Thymus (tissue), 11 donors: Measurements from ENCODE around the gene RSAD2. TPM values are rescaled to one million over a fixed set of nuclear protein-coding genes. Genes with fewer than 3 reads are reported as not detected.
A peak's percentile ranks its signal among the peaks of the same experiment; 100 is the strongest.

ENCODE experiments used
- DNase-seq, 9 donors: peaks; one replicate each; pipeline ENCODE4 v3.0.0-alpha.2; 2013; ENCODE audit warnings: low spot score in 9 of 9, low read depth in 6 of 9, missing footprints in 1 of 9
- H3K27ac ChIP-seq, 2 donors: one replicate each; pipeline ENCODE4 v1.5.1; 2013; ENCODE audit warnings: control low read depth in 1 of 2, low read depth in 1 of 2, low read length in 1 of 2, mild to moderate bottlenecking in 1 of 2, moderate library complexity in 1 of 2
- H3K27me3 ChIP-seq, 2 donors: one replicate each; pipeline ENCODE4 v1.5.1; 2013; ENCODE audit warnings: low read length in 1 of 2; ENCODE audit not compliant: control insufficient read depth in 2 of 2, insufficient read depth in 1 of 2
- H3K36me3 ChIP-seq, 2 donors: one replicate each; pipeline ENCODE4 v1.5.1; 2013; ENCODE audit warnings: low read length in 1 of 2, mild to moderate bottlenecking in 1 of 2, moderate library complexity in 1 of 2; ENCODE audit not compliant: control insufficient read depth in 2 of 2, insufficient read depth in 2 of 2
- H3K4me1 ChIP-seq, 2 donors: one replicate each; pipeline ENCODE4 v1.5.1; 2013; ENCODE audit warnings: low read length in 2 of 2; ENCODE audit not compliant: control insufficient read depth in 2 of 2, insufficient read depth in 2 of 2
- H3K4me3 ChIP-seq, 2 donors: one replicate each; pipeline ENCODE4 v1.5.1; 2013; ENCODE audit warnings: low read length in 2 of 2, control low read depth in 1 of 2, mild to moderate bottlenecking in 1 of 2
- H3K9me3 ChIP-seq, 2 donors: one replicate each; pipeline ENCODE4 v1.5.1; 2013; ENCODE audit warnings: low read length in 1 of 2, mild to moderate bottlenecking in 1 of 2; ENCODE audit not compliant: control insufficient read depth in 2 of 2, insufficient read depth in 1 of 2
- WGBS: extraction: QIAGEN DNeasy Blood & Tissue Kit; methylation state at CpG from one replicate; pipeline ENCODE4 v1.1.7; 2013; 5-methylcytosine and 5-hydroxymethylcytosine counted together
- polyA plus RNA-seq: library from polyadenylated mRNA; stranded (reverse); fragments of 200-250 nt; gene quantifications from one replicate; pipeline ENCODE4 v1.2.3, GENCODE V29; 2013
- total RNA-seq: library from RNA; stranded (reverse); fragments of 120-200 nt; gene quantifications from one replicate; pipeline ENCODE4 v1.2.4, GENCODE V29; 2013
- donor health status: healthy.

Gene RSAD2
- total and polyA plus RNA-seq, 2 donors = 8.2 to 26.3 TPM

- 96% methylated on average over 2 of the region's 2 CpGs for WGBS
- H3K9me3 ChIP-seq = peaks cover 13 to 19% of the 10 kb centered on the region in 2 donors
- peaks cover 0 to 8% of the 10 kb centered on the region in 2 donors for H3K36me3 ChIP-seq
- DNase-seq = no peak
- H3K27ac ChIP-seq = no peak overlapping the region
- no peaks in the 10 kb centered on the region for H3K4me1 ChIP-seq
- no peak overlapping the region for H3K4me3 ChIP-seq
- H3K27me3 ChIP-seq = no peaks in the 10 kb centered on the region
Measured at GRCh38 chr2:6841537-6842287, 35.9 kb upstream of the RSAD2 start.

GRCh38 chr2:6845312-6845711, 32.3 kb upstream of the RSAD2 start:
- Histone ChIP-seq H3K4me3 (no peak overlapping the region), H3K27me3 (no peaks in the 10 kb centered on the region), H3K9me3 (peaks cover 13 to 33% of the 10 kb centered on the region in 2 donors), H3K4me1 (no peaks in the 10 kb centered on the region), H3K27ac (no peak overlapping the region), H3K36me3 (peaks cover 7 to 31% of the 10 kb centered on the region in 2 donors)
- peak in 1 of 9 donors; percentile 44 for DNase-seq
- WGBS = 98% methylated on average over 3 of the region's 3 CpGs

DNA sequence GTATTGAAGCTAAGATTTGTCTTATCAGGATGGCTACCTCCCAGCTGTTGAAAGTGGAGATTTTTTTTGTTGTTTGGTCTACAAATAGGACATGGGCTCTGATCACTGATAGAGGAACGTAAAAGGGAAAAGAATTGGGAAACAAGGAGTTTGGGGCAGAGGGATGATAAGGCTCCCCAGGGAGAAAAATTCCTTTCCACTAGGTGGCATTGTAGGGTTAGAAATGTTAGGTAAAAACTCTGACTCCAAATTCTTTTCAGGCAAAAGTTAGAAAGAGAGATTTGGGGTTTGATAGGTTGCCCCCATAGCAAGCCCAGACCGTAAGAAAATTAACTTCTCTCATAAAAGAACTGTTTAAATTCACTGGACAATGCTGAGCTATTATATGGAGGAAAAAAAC, 31.7 kb upstream of the RSAD2 start:
- Histone ChIP-seq H3K27ac (no peak overlapping the region), H3K36me3 (peaks cover 7 to 37% of the 10 kb centered on the region in 2 donors), H3K4me1 (no peaks in the 10 kb centered on the region), H3K27me3 (no peaks in the 10 kb centered on the region), H3K9me3 (peaks cover 13 to 33% of the 10 kb centered on the region in 2 donors), H3K4me3 (no peak overlapping the region)
- WGBS = 100% methylated on average over 2 of the region's 2 CpGs
- no peak for DNase-seq

- Histone ChIP-seq H3K4me1 (no peaks in the 10 kb centered on the region), H3K27me3 (no peaks in the 10 kb centered on the region), H3K36me3 (peaks cover 13 to 44% of the 10 kb centered on the region in 2 donors), H3K27ac (no peak overlapping the region), H3K9me3 (peaks cover 12 to 33% of the 10 kb centered on the region in 2 donors), H3K4me3 (no peak overlapping the region)
- DNase-seq = no peak
- 94% methylated on average over 1 of the region's 1 CpG for WGBS
Measured at GRCh38 chr2:6846540-6846939, 31.0 kb upstream of the RSAD2 start.

GRCh38 chr2:6846967-6847681, 30.5 kb upstream of the RSAD2 start:
- Histone ChIP-seq H3K4me3 (no peak overlapping the region), H3K27me3 (no peaks in the 10 kb centered on the region), H3K27ac (no peak overlapping the region), H3K36me3 (peaks cover 13 to 48% of the 10 kb centered on the region in 2 donors), H3K9me3 (peaks cover 12 to 33% of the 10 kb centered on the region in 2 donors), H3K4me1 (peaks cover 0 to 4% of the 10 kb centered on the region in 2 donors)
- DNase-seq = no peak
- 97% methylated on average over 6 of the region's 6 CpGs for WGBS

- Histone ChIP-seq H3K9me3 (peaks cover 0 to 10% of the 10 kb centered on the region in 2 donors), H3K4me3 (no peak overlapping the region), H3K27ac (no peak overlapping the region), H3K27me3 (no peaks in the 10 kb centered on the region), H3K36me3 (peaks cover 13 to 51% of the 10 kb centered on the region in 2 donors), H3K4me1 (peaks cover 0 to 15% of the 10 kb centered on the region in 2 donors)
- 21% methylated on average over 2 of the region's 2 CpGs for WGBS
- DNase-seq = peak in 2 of 9 donors; percentile 44 to 51
Measured at GRCh38 chr2:6852195-6852594, 25.4 kb upstream of the RSAD2 start.

- H3K27ac ChIP-seq = no peak overlapping the region
- DNase-seq = no peak
- no peak overlapping the region for H3K4me3 ChIP-seq
- WGBS = 98% methylated on average over 2 of the region's 2 CpGs
- H3K27me3 ChIP-seq = no peaks in the 10 kb centered on the region
- H3K4me1 ChIP-seq = peaks cover 0 to 15% of the 10 kb centered on the region in 2 donors
- H3K36me3 ChIP-seq = peaks cover 10 to 53% of the 10 kb centered on the region in 2 donors
- peaks cover 0 to 4% of the 10 kb centered on the region in 2 donors for H3K9me3 ChIP-seq
Measured at GRCh38 chr2:6854416-6854815, 23.2 kb upstream of the RSAD2 start.

DNA sequence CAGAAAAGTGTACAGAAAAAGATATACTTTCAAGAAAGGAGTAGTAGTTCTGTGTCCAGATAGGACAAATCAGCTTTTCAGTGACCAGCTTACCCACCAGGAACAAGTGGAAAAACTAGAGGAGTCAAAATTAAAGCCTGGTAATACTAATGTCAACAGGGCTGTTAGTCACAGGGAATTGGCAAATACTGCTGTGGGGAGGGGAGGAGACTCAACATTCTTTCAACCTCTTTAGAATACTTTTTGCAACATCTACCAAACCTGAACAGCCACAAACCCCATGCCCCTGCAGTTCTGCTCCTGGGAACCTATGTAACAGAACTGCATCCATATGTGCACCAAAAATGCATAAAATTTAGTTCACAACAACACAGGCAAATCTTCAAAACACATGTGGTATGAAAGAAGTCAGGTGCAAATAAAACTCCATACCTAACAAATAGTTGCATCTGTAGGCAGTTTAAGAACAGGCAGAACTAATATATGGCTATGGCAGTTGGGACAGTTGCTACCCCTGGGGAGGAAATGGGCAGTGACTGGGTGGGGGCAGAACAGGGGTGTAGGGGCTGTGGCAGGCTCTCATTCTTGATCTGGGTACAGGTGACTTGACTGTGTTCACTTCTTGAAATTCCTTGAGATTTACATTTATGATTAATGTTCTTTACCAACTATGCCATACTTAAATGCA, 21.6 kb upstream of the RSAD2 start:
- H3K4me3 ChIP-seq = no peak overlapping the region
- peaks cover 0 to 12% of the 10 kb centered on the region in 2 donors for H3K9me3 ChIP-seq
- no peak overlapping the region for H3K27ac ChIP-seq
- H3K36me3 ChIP-seq = peaks cover 11 to 53% of the 10 kb centered on the region in 2 donors
- H3K27me3 ChIP-seq = no peaks in the 10 kb centered on the region
- no peak for DNase-seq
- H3K4me1 ChIP-seq = peaks cover 0 to 15% of the 10 kb centered on the region in 2 donors

DNA sequence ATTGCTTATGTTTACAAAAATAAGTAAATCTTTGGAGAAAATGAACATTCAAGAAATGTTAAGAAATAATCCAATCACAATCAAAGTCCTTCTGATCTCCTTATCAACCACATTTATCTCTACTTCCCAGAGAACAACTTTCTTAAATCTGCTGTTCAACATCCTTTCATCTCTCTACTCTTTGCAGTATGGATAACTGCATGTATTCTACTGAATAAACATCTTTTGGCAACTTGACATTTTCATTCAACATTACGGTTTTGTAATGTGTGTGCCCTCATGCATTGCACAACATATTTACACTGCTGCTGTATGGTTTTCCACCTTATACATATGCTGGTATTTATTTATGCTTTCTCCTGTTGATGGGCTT, 21.0 kb upstream of the RSAD2 start:
- Histone ChIP-seq H3K27me3 (no peaks in the 10 kb centered on the region), H3K4me3 (no peak overlapping the region), H3K36me3 (peaks cover 6 to 52% of the 10 kb centered on the region in 2 donors), H3K27ac (no peak overlapping the region), H3K4me1 (peaks cover 0 to 15% of the 10 kb centered on the region in 2 donors), H3K9me3 (peaks cover 0 to 14% of the 10 kb centered on the region in 2 donors)
- DNase-seq = no peak
- WGBS = 55% methylated on average over 1 of the region's 1 CpG
